Panc1 (cell line): Measurements from ENCODE around the gene MTHFD1L. TPM values are rescaled to one million over a fixed set of nuclear protein-coding genes. Genes with fewer than 3 reads are reported as not detected.

Experiments
- ATAC-seq: fragments of 200-7000 bp; cut with Tn5 transposase; 2 replicates; pipeline ENCODE4 v1.9.1; 2020; ENCODE audit warnings: mild to moderate bottlenecking, moderate library complexity
- BruUV-seq: library from RNA; stranded (reverse); fragments of 400-500 nt; replicated peaks from 2 replicates; lab custom pipeline; 2021; lab: Mats Ljungman, UMichigan
- CTCF ChIA-PET: fragments of 300-600 bp; sonication (Branson Sonifier 250); formaldehyde crosslinking; loops from one replicate; lab custom pipeline; 2022; ENCODE audit warnings: antibody characterized with exemption; lab: Charles Lee
- POLR2A ChIA-PET: fragments of 300-600 bp; sonication (Branson Sonifier 250); formaldehyde crosslinking; loops from one replicate; lab custom pipeline; 2022; ENCODE audit warnings: antibody characterized with exemption; lab: Charles Lee
- DNase-seq: peaks from one replicate; pipeline ENCODE4 v3.0.0-alpha.2; 2010; ENCODE audit warnings: low read depth, low spot score
- H3K27ac ChIP-seq: 2 replicates; pipeline ENCODE4 v1.5.1; 2011; ENCODE audit warnings: mild to moderate bottlenecking, low read length, inconsistent platforms
- H3K27me3 ChIP-seq: fragments of 200-500 bp; sonication (Bioruptor generic); 2 replicates; pipeline ENCODE4 v1.6.0; 2014; ENCODE audit warnings: low read length, inconsistent platforms; ENCODE audit not compliant: control insufficient read depth, insufficient read depth
- H3K36me3 ChIP-seq: fragments of 200-500 bp; sonication (Bioruptor generic); 2 replicates; pipeline ENCODE4 v1.5.1; 2014; ENCODE audit warnings: inconsistent platforms, mild to moderate bottlenecking, low read length, moderate library complexity; ENCODE audit not compliant: control insufficient read depth, insufficient read depth
- H3K4me1 ChIP-seq: 2 replicates; pipeline ENCODE4 v1.5.1; 2011; ENCODE audit warnings: inconsistent platforms, mild to moderate bottlenecking, low read length, moderate library complexity; ENCODE audit not compliant: control insufficient read depth, insufficient read depth
- H3K4me3 ChIP-seq, 2 experiments: 2 replicates each; pipeline ENCODE4 v1.5.1; 2011 to 2012; ENCODE audit warnings: low read depth in 2 of 2, low read length in 2 of 2, mild to moderate bottlenecking in 2 of 2, inconsistent platforms in 1 of 2, moderate library complexity in 1 of 2
- H3K9me3 ChIP-seq: fragments of 200-500 bp; sonication (Bioruptor generic); 2 replicates; pipeline ENCODE4 v1.5.1; 2014; ENCODE audit warnings: low read depth, mild to moderate bottlenecking, inconsistent platforms, low read length, moderate library complexity; ENCODE audit not compliant: control insufficient read depth, insufficient read depth
- POLR2AphosphoS5 ChIP-seq: IDR thresholded peaks from 2 replicates; pipeline ENCODE4 v1.6.1; 2012; ENCODE audit warnings: mild to moderate bottlenecking, low read depth, low read length, moderate library complexity
- SIN3A ChIP-seq: IDR thresholded peaks from 2 replicates; pipeline ENCODE4 v1.6.1; 2012; ENCODE audit warnings: low read depth, mild to moderate bottlenecking, low read length, moderate library complexity, borderline replicate concordance; ENCODE audit not compliant: insufficient read depth
- TCF7L2 ChIP-seq: IDR thresholded peaks from 2 replicates; pipeline ENCODE4 v1.6.1; 2011; ENCODE audit warnings: mild to moderate bottlenecking, low read depth, low read length, inconsistent platforms
- in situ Hi-C: cut with HindIII; loops from 2 replicates; pipeline ENCODE4 v1.10.0; 2016; ENCODE audit warnings: low sequenced_read_pairs, low pct_unique_long_range_greater_than_20kb
- intact Hi-C: fragments of 100-400 bp; cut with micrococcal nuclease; formaldehyde crosslinking; loops from one replicate; pipeline ENCODE4 v1.10.0; 2022; ENCODE audit not compliant: unreplicated experiment
- total RNA-seq: library from RNA; stranded (reverse); gene quantifications from one replicate; pipeline ENCODE4 v1.2.1, GENCODE V29; 2021; ENCODE audit not compliant: unreplicated experiment
- TF ChIP-seq, protein P1 (sequence below): fragments of 450-650 bp; IDR thresholded peaks from 2 replicates; pipeline ENCODE4 v1.5.1; 2017; ENCODE audit warnings: mild to moderate bottlenecking
- TF ChIP-seq, protein P2 (sequence below), 2 experiments: IDR thresholded peaks; 2 replicates each; pipeline ENCODE4 v1.6.1; 2011 to 2012; ENCODE audit warnings: low read depth in 2 of 2, control low read depth in 1 of 2, low read length in 1 of 2, mild to moderate bottlenecking in 1 of 2, moderate library complexity in 1 of 2; ENCODE audit not compliant: insufficient read depth in 1 of 2

The MTHFD1L gene
- total RNA-seq, 1 experiment from 2014 or later, result 76.2 TPM

DNA sequence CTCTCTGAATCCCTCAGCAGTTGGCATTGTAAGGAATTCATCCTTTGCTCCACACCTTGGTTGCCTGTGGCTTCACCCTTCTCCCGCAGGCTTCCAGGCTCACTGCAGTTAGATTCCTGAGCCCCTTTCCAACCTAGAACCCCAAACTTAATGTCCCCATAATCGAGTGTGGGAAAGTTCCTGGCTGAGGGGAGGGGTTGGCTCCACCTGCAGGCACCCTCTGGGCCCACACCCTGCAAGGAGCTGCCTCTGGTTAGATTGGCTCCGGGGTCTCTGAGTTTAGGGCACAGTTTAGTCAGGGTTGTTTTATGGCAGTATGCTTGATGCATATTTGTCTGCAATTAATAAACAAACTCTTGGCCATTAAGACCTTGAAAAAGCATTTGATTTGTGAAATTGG is 63.4 kb downstream of the MTHFD1L start:
- CTCF ChIA-PET, result interaction anchor here (0.6 to 1.5 kb wide), 3 partner anchors 37 to 361 kb away, joined by 3 to 5 read pairs (median 3); no protein-coding TSS in a partner anchor
- ATAC-seq (peak; percentile 75), DNase-seq (no peak)
- Histone ChIP-seq H3K4me3 (no peak overlapping the region), H3K27me3 (no peaks in the 10 kb centered on the region), H3K27ac (no peak overlapping the region), H3K36me3 (peaks cover 20% of the 10 kb centered on the region), H3K4me1 (no peaks in the 10 kb centered on the region), H3K9me3 (no peaks in the 10 kb centered on the region)
- in situ Hi-C loops, result no loop called here
- no peak for TF ChIP-seq POLR2AphosphoS5
- TF ChIP-seq, protein P1, sequence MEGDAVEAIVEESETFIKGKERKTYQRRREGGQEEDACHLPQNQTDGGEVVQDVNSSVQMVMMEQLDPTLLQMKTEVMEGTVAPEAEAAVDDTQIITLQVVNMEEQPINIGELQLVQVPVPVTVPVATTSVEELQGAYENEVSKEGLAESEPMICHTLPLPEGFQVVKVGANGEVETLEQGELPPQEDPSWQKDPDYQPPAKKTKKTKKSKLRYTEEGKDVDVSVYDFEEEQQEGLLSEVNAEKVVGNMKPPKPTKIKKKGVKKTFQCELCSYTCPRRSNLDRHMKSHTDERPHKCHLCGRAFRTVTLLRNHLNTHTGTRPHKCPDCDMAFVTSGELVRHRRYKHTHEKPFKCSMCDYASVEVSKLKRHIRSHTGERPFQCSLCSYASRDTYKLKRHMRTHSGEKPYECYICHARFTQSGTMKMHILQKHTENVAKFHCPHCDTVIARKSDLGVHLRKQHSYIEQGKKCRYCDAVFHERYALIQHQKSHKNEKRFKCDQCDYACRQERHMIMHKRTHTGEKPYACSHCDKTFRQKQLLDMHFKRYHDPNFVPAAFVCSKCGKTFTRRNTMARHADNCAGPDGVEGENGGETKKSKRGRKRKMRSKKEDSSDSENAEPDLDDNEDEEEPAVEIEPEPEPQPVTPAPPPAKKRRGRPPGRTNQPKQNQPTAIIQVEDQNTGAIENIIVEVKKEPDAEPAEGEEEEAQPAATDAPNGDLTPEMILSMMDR, result peak; percentile 64
- intact Hi-C loops, result no loop called here
- POLR2A ChIA-PET, result interaction anchor here (0.6 kb wide), 1 partner anchor 406 kb away, joined by 3 read pairs; no protein-coding TSS in a partner anchor
- no TSS peak for BruUV-seq

DNA sequence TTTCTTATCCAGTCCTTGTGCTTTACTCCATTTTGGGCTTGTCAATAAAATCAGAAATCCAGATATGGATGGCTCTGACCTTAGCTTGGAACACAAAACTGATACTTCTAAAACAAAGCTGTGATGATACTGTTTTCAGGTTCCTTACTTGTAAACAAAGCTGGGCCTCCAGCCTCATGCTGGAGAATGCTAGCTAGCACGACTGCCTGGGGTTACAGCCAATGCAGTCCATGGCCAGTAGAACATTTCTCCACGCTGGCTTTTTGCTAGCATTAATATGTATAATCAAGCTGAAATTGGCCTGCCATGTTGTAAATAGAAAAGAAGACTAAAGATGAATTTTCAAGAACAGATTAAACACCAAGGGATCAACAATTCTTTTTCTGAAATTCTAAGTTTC is 63.9 kb downstream of the MTHFD1L start:
- no peaks in the 10 kb centered on the region; the same call in 1 of the 2 replicates for H3K4me1 ChIP-seq
- no peak overlapping the region for H3K27ac ChIP-seq
- ChIA-PET CTCF (interaction anchor here (0.6 to 1.5 kb wide), 2 partner anchors 38 to 73 kb away, joined by 3 to 5 read pairs; no protein-coding TSS in a partner anchor), POLR2A (interaction anchor here (0.6 kb wide), 1 partner anchor 405 kb away, joined by 3 read pairs; no protein-coding TSS in a partner anchor)
- no peak overlapping the region for H3K4me3 ChIP-seq
- in situ Hi-C loops, result no loop called here
- H3K27me3 ChIP-seq, result no peaks in the 10 kb centered on the region
- TF ChIP-seq, protein P2, sequence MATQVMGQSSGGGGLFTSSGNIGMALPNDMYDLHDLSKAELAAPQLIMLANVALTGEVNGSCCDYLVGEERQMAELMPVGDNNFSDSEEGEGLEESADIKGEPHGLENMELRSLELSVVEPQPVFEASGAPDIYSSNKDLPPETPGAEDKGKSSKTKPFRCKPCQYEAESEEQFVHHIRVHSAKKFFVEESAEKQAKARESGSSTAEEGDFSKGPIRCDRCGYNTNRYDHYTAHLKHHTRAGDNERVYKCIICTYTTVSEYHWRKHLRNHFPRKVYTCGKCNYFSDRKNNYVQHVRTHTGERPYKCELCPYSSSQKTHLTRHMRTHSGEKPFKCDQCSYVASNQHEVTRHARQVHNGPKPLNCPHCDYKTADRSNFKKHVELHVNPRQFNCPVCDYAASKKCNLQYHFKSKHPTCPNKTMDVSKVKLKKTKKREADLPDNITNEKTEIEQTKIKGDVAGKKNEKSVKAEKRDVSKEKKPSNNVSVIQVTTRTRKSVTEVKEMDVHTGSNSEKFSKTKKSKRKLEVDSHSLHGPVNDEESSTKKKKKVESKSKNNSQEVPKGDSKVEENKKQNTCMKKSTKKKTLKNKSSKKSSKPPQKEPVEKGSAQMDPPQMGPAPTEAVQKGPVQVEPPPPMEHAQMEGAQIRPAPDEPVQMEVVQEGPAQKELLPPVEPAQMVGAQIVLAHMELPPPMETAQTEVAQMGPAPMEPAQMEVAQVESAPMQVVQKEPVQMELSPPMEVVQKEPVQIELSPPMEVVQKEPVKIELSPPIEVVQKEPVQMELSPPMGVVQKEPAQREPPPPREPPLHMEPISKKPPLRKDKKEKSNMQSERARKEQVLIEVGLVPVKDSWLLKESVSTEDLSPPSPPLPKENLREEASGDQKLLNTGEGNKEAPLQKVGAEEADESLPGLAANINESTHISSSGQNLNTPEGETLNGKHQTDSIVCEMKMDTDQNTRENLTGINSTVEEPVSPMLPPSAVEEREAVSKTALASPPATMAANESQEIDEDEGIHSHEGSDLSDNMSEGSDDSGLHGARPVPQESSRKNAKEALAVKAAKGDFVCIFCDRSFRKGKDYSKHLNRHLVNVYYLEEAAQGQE (IDR thresholded peaks at IDR 0.05; ENCODE audit: insufficient read depth in 1 of 2, low read depth in 2 of 2, low read length in 1 of 2), result no peak
- ATAC-seq, result no peak; the same call in 1 of the 2 replicates
- no peak for DNase-seq
- peaks cover 23% of the 10 kb centered on the region for H3K36me3 ChIP-seq
- H3K9me3 ChIP-seq, result no peaks in the 10 kb centered on the region
- BruUV-seq, result no TSS peak
- intact Hi-C loops, result no loop called here

DNA sequence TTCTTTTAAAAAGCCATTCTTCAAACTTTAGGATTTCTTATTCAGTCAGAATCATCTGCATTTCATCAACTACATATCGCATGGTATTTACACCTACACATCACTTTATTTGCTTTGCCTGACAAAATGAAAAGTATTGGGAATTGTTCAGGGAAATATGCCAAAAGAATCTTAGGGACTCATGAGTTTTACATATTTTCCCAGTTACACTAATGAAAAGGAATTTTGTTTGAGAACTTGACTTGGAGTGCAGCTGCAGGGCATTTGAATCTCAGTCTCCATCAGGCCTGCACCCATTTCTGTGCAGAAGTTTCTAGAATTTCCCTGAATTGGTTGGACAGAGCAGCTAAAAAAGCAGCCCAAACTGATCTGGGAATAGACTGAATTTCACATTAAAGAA is 65.3 kb downstream of the MTHFD1L start:
- intact Hi-C loops, result no loop called here

More for the DNA sequence above, 65.3 kb downstream of the MTHFD1L start:
- DNase-seq, result no peak
- TF ChIP-seq TCF7L2 (no peak), POLR2AphosphoS5 (no peak), SIN3A (no peak)
- TF ChIP-seq, protein P1, result no peak
- TF ChIP-seq, protein P2 (IDR thresholded peaks at IDR 0.05; ENCODE audit: insufficient read depth in 1 of 2, low read depth in 2 of 2, low read length in 1 of 2), result no peak
- no peak for ATAC-seq
- ChIA-PET POLR2A (no interaction called here), CTCF (no interaction called here)
- BruUV-seq, result no TSS peak
- H3K36me3 ChIP-seq, result peaks cover 23% of the 10 kb centered on the region
- no peaks in the 10 kb centered on the region for H3K27me3 ChIP-seq
- in situ Hi-C loops, result no loop called here
- no peak overlapping the region for H3K27ac ChIP-seq
- no peak overlapping the region for H3K4me3 ChIP-seq
- H3K9me3 ChIP-seq, result no peaks in the 10 kb centered on the region
- no peaks in the 10 kb centered on the region; the same call in 1 of the 2 replicates for H3K4me1 ChIP-seq
